Measurements from ENCODE around the gene ACE. TPM values are rescaled to one million over a fixed set of nuclear protein-coding genes. Genes with fewer than 3 reads are reported as not detected.

The ACE gene
- total and polyA plus RNA-seq, 4 donors, result 1.1 to 6.9 (median 2.4) TPM

- H3K27ac ChIP-seq (ENCODE audit: low read depth in 1 of 2, low read length in 2 of 2), result no peak overlapping the region
- no peaks in the 10 kb centered on the region for H3K27me3 ChIP-seq (ENCODE audit: control insufficient read depth in 4 of 4, insufficient read depth in 4 of 4, low read length in 3 of 4)
- no peak for DNase-seq (ENCODE audit: low spot score)
- H3K9ac ChIP-seq (ENCODE audit: low read depth in 1 of 2, low read length in 2 of 2), result no peak overlapping the region
- peaks cover 7 to 16% (median 11%) of the 10 kb centered on the region in 4 donors for H3K4me1 ChIP-seq (ENCODE audit: control insufficient read depth in 4 of 4, insufficient read depth in 4 of 4, low read length in 3 of 4)
- no peaks in the 10 kb centered on the region for H3K36me3 ChIP-seq (ENCODE audit: control insufficient read depth in 4 of 4, insufficient read depth in 3 of 4, low read depth in 1 of 4, low read length in 3 of 4)
- no peak overlapping the region for H3K4me3 ChIP-seq (ENCODE audit: low read depth in 1 of 3, low read length in 3 of 3)
- H3K9me3 ChIP-seq (ENCODE audit: control insufficient read depth in 4 of 4, low read length in 3 of 4), result no peaks in the 10 kb centered on the region
- TF ChIP-seq EGR1 (IDR thresholded peaks at IDR 0.05; ENCODE audit: low read depth in 2 of 2) (no peak), GABPA (IDR thresholded peaks at IDR 0.05 in 1 of 2, conservative IDR thresholded peaks at IDR 0.05 in 1 of 2) (no peak), FOXA1 (IDR thresholded peaks at IDR 0.05) (no peak), TAF1 (conservative IDR thresholded peaks at IDR 0.05) (no peak)
- TF ChIP-seq, protein P1, sequence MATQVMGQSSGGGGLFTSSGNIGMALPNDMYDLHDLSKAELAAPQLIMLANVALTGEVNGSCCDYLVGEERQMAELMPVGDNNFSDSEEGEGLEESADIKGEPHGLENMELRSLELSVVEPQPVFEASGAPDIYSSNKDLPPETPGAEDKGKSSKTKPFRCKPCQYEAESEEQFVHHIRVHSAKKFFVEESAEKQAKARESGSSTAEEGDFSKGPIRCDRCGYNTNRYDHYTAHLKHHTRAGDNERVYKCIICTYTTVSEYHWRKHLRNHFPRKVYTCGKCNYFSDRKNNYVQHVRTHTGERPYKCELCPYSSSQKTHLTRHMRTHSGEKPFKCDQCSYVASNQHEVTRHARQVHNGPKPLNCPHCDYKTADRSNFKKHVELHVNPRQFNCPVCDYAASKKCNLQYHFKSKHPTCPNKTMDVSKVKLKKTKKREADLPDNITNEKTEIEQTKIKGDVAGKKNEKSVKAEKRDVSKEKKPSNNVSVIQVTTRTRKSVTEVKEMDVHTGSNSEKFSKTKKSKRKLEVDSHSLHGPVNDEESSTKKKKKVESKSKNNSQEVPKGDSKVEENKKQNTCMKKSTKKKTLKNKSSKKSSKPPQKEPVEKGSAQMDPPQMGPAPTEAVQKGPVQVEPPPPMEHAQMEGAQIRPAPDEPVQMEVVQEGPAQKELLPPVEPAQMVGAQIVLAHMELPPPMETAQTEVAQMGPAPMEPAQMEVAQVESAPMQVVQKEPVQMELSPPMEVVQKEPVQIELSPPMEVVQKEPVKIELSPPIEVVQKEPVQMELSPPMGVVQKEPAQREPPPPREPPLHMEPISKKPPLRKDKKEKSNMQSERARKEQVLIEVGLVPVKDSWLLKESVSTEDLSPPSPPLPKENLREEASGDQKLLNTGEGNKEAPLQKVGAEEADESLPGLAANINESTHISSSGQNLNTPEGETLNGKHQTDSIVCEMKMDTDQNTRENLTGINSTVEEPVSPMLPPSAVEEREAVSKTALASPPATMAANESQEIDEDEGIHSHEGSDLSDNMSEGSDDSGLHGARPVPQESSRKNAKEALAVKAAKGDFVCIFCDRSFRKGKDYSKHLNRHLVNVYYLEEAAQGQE (IDR thresholded peaks at IDR 0.05), result no peak
- WGBS, result 90% methylated on average over 11 of the region's 11 CpGs
Observed at GRCh38 chr17:63442549-63443035, 34.3 kb upstream of the ACE start.

DNA sequence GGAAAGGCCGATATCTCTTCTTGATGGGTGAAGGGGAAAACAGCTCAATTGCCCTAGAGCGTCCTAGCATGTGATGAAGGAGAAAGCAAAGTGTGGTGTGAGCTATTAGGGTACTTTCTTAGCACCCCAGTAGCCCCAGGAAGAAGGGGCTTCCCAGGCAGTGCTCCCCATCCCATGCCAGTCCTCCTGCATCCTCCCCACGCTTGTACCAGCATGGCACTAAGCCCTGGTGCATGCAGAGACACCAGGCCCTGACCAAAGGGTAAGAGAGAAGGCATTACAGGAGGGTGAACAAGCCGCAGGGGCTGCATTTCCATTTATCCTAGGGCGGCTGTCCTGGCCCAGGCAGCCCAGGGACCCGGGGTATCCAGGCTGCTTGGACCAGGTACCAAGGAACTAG is 33.8 kb upstream of the ACE start:
- Histone ChIP-seq H3K4me1 (ENCODE audit: control insufficient read depth in 4 of 4, insufficient read depth in 4 of 4, low read length in 3 of 4) (peaks cover 7 to 16% (median 11%) of the 10 kb centered on the region in 4 donors), H3K27ac (ENCODE audit: low read depth in 1 of 2, low read length in 2 of 2) (no peak overlapping the region), H3K27me3 (ENCODE audit: control insufficient read depth in 4 of 4, insufficient read depth in 4 of 4, low read length in 3 of 4) (no peaks in the 10 kb centered on the region)

DNA sequence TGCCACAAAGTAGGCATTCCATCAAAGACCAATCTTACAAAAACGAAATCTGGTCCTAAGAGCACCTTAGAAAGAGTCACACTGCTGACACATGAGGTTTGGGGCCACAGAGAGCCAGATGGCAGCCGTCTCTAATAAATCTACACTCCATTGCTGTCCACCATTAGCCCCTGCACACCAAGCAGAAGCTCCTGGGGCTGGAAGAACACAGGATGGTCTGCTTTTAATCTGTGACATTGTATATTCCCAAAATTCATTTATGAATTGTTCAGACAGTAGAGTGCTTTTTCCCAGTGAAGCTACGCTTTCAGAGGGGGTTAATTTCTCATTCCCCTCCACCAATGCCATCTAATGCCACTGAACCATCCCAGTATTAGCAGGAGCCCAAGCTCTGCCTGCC is 32.4 kb upstream of the ACE start:
- H3K4me1 ChIP-seq (ENCODE audit: control insufficient read depth in 4 of 4, insufficient read depth in 4 of 4, low read length in 3 of 4), result peaks cover 7 to 16% (median 11%) of the 10 kb centered on the region in 4 donors
- WGBS, result 86% methylated on average over 3 of the region's 3 CpGs
- no peak for TF ChIP-seq EGR1 (IDR thresholded peaks at IDR 0.05; ENCODE audit: low read depth in 2 of 2)
- no peak for TF ChIP-seq FOXA1 (IDR thresholded peaks at IDR 0.05)
- no peak for TF ChIP-seq HNF4A (conservative IDR thresholded peaks at IDR 0.05)
- no peak for TF ChIP-seq CTCF (IDR thresholded peaks at IDR 0.05; ENCODE audit: low read depth, low read length, missing input control)
- TF ChIP-seq ATF3 (IDR thresholded peaks at IDR 0.05), result no peak
- no peak for TF ChIP-seq HNF4G (IDR thresholded peaks at IDR 0.05)
- TF ChIP-seq JUND (IDR thresholded peaks at IDR 0.05), result no peak
- TF ChIP-seq RXRA (IDR thresholded peaks at IDR 0.05), result no peak
- no peak for TF ChIP-seq MAX (IDR thresholded peaks at IDR 0.05)
- TF ChIP-seq GABPA (IDR thresholded peaks at IDR 0.05 in 1 of 2, conservative IDR thresholded peaks at IDR 0.05 in 1 of 2), result no peak

More for the DNA sequence above, 33.8 kb upstream of the ACE start:
- H3K36me3 ChIP-seq (ENCODE audit: control insufficient read depth in 4 of 4, insufficient read depth in 3 of 4, low read depth in 1 of 4, low read length in 3 of 4), result no peaks in the 10 kb centered on the region
- H3K4me3 ChIP-seq (ENCODE audit: low read depth in 1 of 3, low read length in 3 of 3), result no peak overlapping the region
- WGBS, result 92% methylated on average over 6 of the region's 6 CpGs
- H3K9ac ChIP-seq (ENCODE audit: low read depth in 1 of 2, low read length in 2 of 2), result no peak overlapping the region
- TF ChIP-seq RXRA (IDR thresholded peaks at IDR 0.05) (no peak), ATF3 (IDR thresholded peaks at IDR 0.05) (no peak), ZBTB33 (IDR thresholded peaks at IDR 0.05) (no peak)
- no peak for DNase-seq (ENCODE audit: low spot score)
- no peaks in the 10 kb centered on the region for H3K9me3 ChIP-seq (ENCODE audit: control insufficient read depth in 4 of 4, low read length in 3 of 4)

More for the DNA sequence above, 32.4 kb upstream of the ACE start:
- H3K9me3 ChIP-seq (ENCODE audit: control insufficient read depth in 4 of 4, low read length in 3 of 4), result no peaks in the 10 kb centered on the region
- no peaks in the 10 kb centered on the region for H3K36me3 ChIP-seq (ENCODE audit: control insufficient read depth in 4 of 4, insufficient read depth in 3 of 4, low read depth in 1 of 4, low read length in 3 of 4)
- H3K4me3 ChIP-seq (ENCODE audit: low read depth in 1 of 3, low read length in 3 of 3), result no peak overlapping the region
- H3K27ac ChIP-seq (ENCODE audit: low read depth in 1 of 2, low read length in 2 of 2), result no peak overlapping the region
- no peak overlapping the region for H3K9ac ChIP-seq (ENCODE audit: low read depth in 1 of 2, low read length in 2 of 2)
- no peaks in the 10 kb centered on the region for H3K27me3 ChIP-seq (ENCODE audit: control insufficient read depth in 4 of 4, insufficient read depth in 4 of 4, low read length in 3 of 4)
- DNase-seq (ENCODE audit: low spot score), result no peak
